MCF 10A (cell line): Measurements from ENCODE around the gene MGAT4B. TPM values are rescaled to one million over a fixed set of nuclear protein-coding genes. Genes with fewer than 3 reads are reported as not detected.

ENCODE experiments used
- BruUV-seq: library from RNA; stranded (reverse); fragments of 400-500 nt; replicated peaks from 2 replicates; lab custom pipeline; 2021; lab: Mats Ljungman, UMichigan
- CTCF ChIA-PET: fragments of 300-600 bp; sonication (Branson Sonifier 250); formaldehyde crosslinking; extraction: SDS; loops from one replicate; lab custom pipeline; 2021; ENCODE audit warnings: antibody characterized with exemption, inconsistent platforms; lab: Yijun Ruan, JAX
- POLR2A ChIA-PET: fragments of 300-600, 350-650 bp; sonication (Branson Sonifier 250); formaldehyde crosslinking; extraction: SDS; loops from one replicate; lab custom pipeline; 2020; ENCODE audit warnings: antibody characterized with exemption, inconsistent platforms; lab: Yijun Ruan, JAX
- DNase-seq: peaks from one replicate; pipeline ENCODE4 v3.0.0-alpha.2; 2018; ENCODE audit not compliant: unreplicated experiment
- H3K27ac Mint-ChIP-seq: one replicate; pipeline ENCODE4 v1.8.0; 2022; ENCODE audit warnings: mild to moderate bottlenecking, low read depth, mixed read lengths; ENCODE audit not compliant: unreplicated experiment
- H3K27me3 Mint-ChIP-seq: one replicate; pipeline ENCODE4 v1.8.0; 2022; ENCODE audit warnings: mixed read lengths; ENCODE audit not compliant: insufficient read depth, unreplicated experiment
- H3K36me3 Mint-ChIP-seq: one replicate; pipeline ENCODE4 v1.8.0; 2022; ENCODE audit warnings: mild to moderate bottlenecking, moderate library complexity, mixed read lengths; ENCODE audit not compliant: insufficient read depth, unreplicated experiment
- H3K4me1 Mint-ChIP-seq: one replicate; pipeline ENCODE4 v1.8.0; 2022; ENCODE audit warnings: mixed read lengths; ENCODE audit not compliant: insufficient read depth, unreplicated experiment
- H3K4me3 Mint-ChIP-seq: one replicate; pipeline ENCODE4 v1.8.0; 2022; ENCODE audit warnings: mild to moderate bottlenecking, moderate library complexity, mixed read lengths; ENCODE audit not compliant: unreplicated experiment
- H3K9me3 Mint-ChIP-seq: one replicate; pipeline ENCODE4 v1.8.0; 2022; ENCODE audit warnings: mixed read lengths; ENCODE audit not compliant: unreplicated experiment
- intact Hi-C: fragments of 100-400 bp; cut with micrococcal nuclease; formaldehyde crosslinking; loops from 2 replicates; pipeline ENCODE4 v1.14.1; 2022
- total RNA-seq: library from RNA; stranded (reverse); gene quantifications from 2 replicates; pipeline ENCODE4 v1.2.3, GENCODE V29; 2022
- TF ChIP-seq, protein P1 (sequence below): fragments of 200-600 bp; IDR thresholded peaks from one replicate; pipeline ENCODE4 v1.8.0; 2022; ENCODE audit warnings: antibody characterized with exemption, mild to moderate bottlenecking; ENCODE audit not compliant: unreplicated experiment

MGAT4B gene
- total RNA-seq, 1 experiment from 2014 or later, result 153 TPM

DNA sequence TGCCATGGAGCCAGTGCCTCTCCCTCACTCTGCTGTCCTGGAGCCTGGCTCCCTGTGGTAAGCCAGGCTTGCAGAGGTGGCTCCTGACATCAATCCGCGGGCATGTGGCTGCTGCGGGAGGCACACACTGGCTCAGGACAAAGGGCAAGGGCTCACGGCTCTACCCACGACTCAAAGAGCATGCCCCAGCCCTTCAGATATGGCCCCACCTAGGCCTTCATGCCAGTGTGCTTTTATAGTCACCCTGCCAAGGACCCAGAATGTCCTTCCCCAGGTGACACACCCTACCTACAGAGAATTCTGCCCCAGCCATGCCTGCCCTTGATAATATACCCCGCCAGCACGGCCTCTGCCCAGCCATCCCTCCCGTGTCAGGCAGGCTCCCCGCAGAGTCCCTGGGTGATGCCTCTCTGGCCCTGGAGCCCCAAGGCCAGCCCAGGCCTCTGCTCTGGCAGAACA is 1.6 kb downstream of the MGAT4B start:
- TSS peak; percentile 43 for BruUV-seq
- peaks cover 39% of the 10 kb centered on the region for H3K36me3 Mint-ChIP-seq
- no peak for DNase-seq
- H3K4me1 Mint-ChIP-seq, result peaks cover 29% of the 10 kb centered on the region
- CTCF ChIA-PET, result interaction anchor here (0.6 to 1.7 kb wide), 4 partner anchors 9 to 139 kb away, joined by 3 to 10 read pairs (median 3); no protein-coding TSS in a partner anchor
- TF ChIP-seq, protein P1, sequence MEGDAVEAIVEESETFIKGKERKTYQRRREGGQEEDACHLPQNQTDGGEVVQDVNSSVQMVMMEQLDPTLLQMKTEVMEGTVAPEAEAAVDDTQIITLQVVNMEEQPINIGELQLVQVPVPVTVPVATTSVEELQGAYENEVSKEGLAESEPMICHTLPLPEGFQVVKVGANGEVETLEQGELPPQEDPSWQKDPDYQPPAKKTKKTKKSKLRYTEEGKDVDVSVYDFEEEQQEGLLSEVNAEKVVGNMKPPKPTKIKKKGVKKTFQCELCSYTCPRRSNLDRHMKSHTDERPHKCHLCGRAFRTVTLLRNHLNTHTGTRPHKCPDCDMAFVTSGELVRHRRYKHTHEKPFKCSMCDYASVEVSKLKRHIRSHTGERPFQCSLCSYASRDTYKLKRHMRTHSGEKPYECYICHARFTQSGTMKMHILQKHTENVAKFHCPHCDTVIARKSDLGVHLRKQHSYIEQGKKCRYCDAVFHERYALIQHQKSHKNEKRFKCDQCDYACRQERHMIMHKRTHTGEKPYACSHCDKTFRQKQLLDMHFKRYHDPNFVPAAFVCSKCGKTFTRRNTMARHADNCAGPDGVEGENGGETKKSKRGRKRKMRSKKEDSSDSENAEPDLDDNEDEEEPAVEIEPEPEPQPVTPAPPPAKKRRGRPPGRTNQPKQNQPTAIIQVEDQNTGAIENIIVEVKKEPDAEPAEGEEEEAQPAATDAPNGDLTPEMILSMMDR, result no peak
- H3K27ac Mint-ChIP-seq, result peak overlapping the region; percentile 92
- no peaks in the 10 kb centered on the region for H3K27me3 Mint-ChIP-seq
- POLR2A ChIA-PET, result interaction anchor here (0.5 to 6.2 kb wide), 18 partner anchors 9 to 1021 kb away, joined by 3 to 134 read pairs (median 4); partner anchors contain the start of genes HNRNPH1, MAML1, MRNIP and SQSTM1
- intact Hi-C loops, result loop anchor here (5.0 kb wide), 1 partner anchor 52 kb away; the partner anchor contains the start of gene MRNIP
- H3K4me3 Mint-ChIP-seq, result peak overlapping the region; percentile 82
- H3K9me3 Mint-ChIP-seq, result no peaks in the 10 kb centered on the region

DNA sequence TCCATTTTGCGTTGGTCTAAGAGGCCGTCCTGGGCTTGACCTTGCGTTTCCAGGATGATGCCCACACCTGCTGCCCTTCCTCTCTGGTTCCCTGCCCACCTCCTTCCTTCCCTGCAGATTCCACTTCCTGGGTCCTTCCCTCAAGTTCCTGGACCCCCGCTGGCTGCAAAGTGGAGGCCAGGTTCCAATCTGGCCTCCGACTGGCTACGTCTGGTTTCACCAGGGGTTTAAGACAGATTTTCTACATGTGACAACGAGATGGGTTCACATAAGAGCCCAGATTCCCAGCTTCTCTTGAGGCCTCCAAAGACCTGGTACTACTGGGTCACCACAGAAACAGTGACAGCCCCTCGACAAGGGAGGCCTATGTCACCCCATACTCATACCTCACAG is 2.1 kb downstream of the MGAT4B start:
- TF ChIP-seq, protein P1, result no peak
- POLR2A ChIA-PET, result interaction anchor here (1.4 to 6.2 kb wide), 3 partner anchors 15 to 72 kb away, joined by 3 to 134 read pairs (median 37); partner anchors contain the start of genes MAML1 and SQSTM1
- peak overlapping the region; percentile 92 for H3K27ac Mint-ChIP-seq
- peaks cover 29% of the 10 kb centered on the region for H3K4me1 Mint-ChIP-seq
- intact Hi-C loops, result no loop called here
- H3K27me3 Mint-ChIP-seq, result no peaks in the 10 kb centered on the region
- H3K9me3 Mint-ChIP-seq, result no peaks in the 10 kb centered on the region
- H3K4me3 Mint-ChIP-seq, result peak overlapping the region; percentile 82
- no peak for DNase-seq
- CTCF ChIA-PET, result no interaction called here
- BruUV-seq, result no TSS peak
- H3K36me3 Mint-ChIP-seq, result peaks cover 43% of the 10 kb centered on the region

GRCh38 chr5:179803651-179804554 is 2.8 kb downstream of the MGAT4B start:
- no peaks in the 10 kb centered on the region for H3K27me3 Mint-ChIP-seq
- ChIA-PET POLR2A (interaction anchor here (1.4 to 6.2 kb wide), 4 partner anchors 15 to 71 kb away, joined by 3 to 134 read pairs (median 21); partner anchors contain the start of genes MAML1 and SQSTM1), CTCF (no interaction called here)
- no TSS peak for BruUV-seq
- TF ChIP-seq, protein P1, result no peak
- intact Hi-C loops, result no loop called here
- H3K4me1 Mint-ChIP-seq, result peaks cover 29% of the 10 kb centered on the region
- H3K4me3 Mint-ChIP-seq, result no peak overlapping the region
- peaks cover 46% of the 10 kb centered on the region for H3K36me3 Mint-ChIP-seq
- no peak for DNase-seq
- peak overlapping the region; percentile 92 for H3K27ac Mint-ChIP-seq
- no peaks in the 10 kb centered on the region for H3K9me3 Mint-ChIP-seq

DNA sequence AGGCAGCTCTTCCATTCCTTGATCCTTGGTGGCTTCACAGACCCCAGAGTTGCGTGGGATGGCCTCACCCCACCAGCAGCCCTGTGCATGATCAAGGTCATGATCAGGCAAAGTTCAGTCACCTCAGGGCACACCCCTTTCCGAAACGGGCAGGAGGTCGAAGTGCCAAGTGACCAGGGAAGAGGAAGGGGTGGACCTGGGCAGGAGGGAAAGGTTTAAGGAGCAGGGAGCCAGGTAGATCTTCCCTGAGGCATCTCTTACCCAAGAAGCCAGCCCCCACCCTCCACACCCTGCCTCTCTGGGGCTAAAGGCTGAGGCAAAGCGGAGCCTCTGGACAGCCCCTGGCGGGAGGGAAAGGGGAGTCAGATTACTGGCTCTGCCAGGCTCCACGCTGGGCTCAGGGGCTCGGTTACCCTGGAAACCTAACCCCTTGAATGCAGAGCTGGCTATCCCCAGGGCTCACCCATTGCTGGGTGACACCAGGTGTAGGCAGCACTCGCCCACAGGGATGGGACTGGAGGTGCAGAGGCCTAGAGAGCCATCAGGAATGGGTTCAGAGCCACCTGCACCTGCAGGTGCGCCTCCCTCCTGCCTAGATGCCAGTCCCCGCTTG is 3.6 kb downstream of the MGAT4B start:
- DNase-seq, result no peak
- Mint-ChIP-seq H3K36me3 (peaks cover 46% of the 10 kb centered on the region), H3K27me3 (no peaks in the 10 kb centered on the region), H3K4me3 (no peak overlapping the region), H3K27ac (peak overlapping the region; percentile 92), H3K9me3 (no peaks in the 10 kb centered on the region), H3K4me1 (peaks cover 26% of the 10 kb centered on the region)
- intact Hi-C loops, result no loop called here
- TF ChIP-seq, protein P1, result no peak
- ChIA-PET CTCF (interaction anchor here (0.8 kb wide), 1 partner anchor 9 kb away, joined by 3 read pairs; the partner anchor contains the start of gene LTC4S), POLR2A (interaction anchor here (1.4 to 2.4 kb wide), 2 partner anchors 18 to 40 kb away, joined by 3 to 5 read pairs; partner anchors contain the start of gene SQSTM1)
- no TSS peak for BruUV-seq
